ENCODE results near the gene LEAP2. TPM values are rescaled to one million over a fixed set of nuclear protein-coding genes. Genes with fewer than 3 reads are reported as not detected.

The LEAP2 gene
- total RNA-seq, 1 donor from 2014 or later: 0.27 TPM

DNA sequence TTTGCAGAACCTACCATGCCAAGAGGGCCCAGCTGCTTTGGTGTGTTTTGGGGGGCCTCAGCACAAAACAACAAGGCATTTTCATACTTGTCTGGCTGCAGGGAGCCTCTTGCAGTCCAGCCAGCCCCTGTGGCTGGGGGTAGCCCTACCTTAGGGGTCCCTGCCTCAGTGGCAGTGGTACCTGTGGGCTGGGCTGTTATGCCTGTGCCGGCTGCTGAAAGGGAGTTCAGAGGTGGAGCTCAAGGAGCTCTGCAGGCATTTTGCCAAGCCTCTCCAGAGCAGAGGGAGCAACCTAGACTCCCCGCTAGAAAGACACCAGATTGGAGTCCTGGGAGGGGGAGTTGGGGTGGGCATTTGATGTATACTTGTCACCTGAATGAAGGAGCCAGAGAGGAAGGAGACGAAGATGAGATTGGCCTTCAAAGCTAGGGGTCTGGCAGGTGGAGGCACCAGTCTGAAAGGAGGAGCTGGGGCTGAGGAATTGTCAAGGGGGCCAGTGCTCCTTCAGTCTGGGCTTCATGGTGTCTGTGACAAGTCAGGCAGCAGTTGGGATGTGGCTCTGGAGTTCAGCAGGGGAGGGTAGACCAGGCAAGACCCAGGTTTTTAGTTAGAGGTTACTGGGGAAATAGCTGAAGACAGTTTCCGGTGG is 44.5 kb upstream of the LEAP2 start:
- no peak overlapping the region for H3K27ac Mint-ChIP-seq (ENCODE audit: unreplicated experiment)
- Histone ChIP-seq H4K20me1 (ENCODE audit: insufficient read depth, low read length) (peaks cover 14% of the 10 kb centered on the region), H3K4me1 (ENCODE audit: insufficient read depth, low read length) (no peaks in the 10 kb centered on the region), H3K27me3 (ENCODE audit: insufficient read depth, low read length) (no peaks in the 10 kb centered on the region), H3K4me2 (ENCODE audit: low read length) (peak overlapping the region; percentile 82), H3K4me3 (ENCODE audit: insufficient read depth, low read depth, low read length) (no peak overlapping the region), H3K9ac (ENCODE audit: low read length) (no peak overlapping the region), H3K9me3 (ENCODE audit: insufficient read depth, low read depth, low read length) (no peaks in the 10 kb centered on the region), H2AFZ (ENCODE audit: low read depth, low read length) (no peak overlapping the region), H3K79me2 (ENCODE audit: insufficient read depth, low read length) (no peaks in the 10 kb centered on the region), H3K27ac (ENCODE audit: low read depth, low read length) (no peak overlapping the region), H3K36me3 (ENCODE audit: insufficient read depth, low read length) (no peaks in the 10 kb centered on the region)
- no peaks in the 10 kb centered on the region for H3K4me1 Mint-ChIP-seq (ENCODE audit: low read depth, unreplicated experiment)
- no peak for DNase-seq (ENCODE audit: low read depth)
- TF ChIP-seq, protein P1, sequence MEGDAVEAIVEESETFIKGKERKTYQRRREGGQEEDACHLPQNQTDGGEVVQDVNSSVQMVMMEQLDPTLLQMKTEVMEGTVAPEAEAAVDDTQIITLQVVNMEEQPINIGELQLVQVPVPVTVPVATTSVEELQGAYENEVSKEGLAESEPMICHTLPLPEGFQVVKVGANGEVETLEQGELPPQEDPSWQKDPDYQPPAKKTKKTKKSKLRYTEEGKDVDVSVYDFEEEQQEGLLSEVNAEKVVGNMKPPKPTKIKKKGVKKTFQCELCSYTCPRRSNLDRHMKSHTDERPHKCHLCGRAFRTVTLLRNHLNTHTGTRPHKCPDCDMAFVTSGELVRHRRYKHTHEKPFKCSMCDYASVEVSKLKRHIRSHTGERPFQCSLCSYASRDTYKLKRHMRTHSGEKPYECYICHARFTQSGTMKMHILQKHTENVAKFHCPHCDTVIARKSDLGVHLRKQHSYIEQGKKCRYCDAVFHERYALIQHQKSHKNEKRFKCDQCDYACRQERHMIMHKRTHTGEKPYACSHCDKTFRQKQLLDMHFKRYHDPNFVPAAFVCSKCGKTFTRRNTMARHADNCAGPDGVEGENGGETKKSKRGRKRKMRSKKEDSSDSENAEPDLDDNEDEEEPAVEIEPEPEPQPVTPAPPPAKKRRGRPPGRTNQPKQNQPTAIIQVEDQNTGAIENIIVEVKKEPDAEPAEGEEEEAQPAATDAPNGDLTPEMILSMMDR (IDR thresholded peaks at IDR 0.05; ENCODE audit: insufficient read depth, low read depth, low read length): no peak
- no peak for TF ChIP-seq EZH2 (IDR thresholded peaks at IDR 0.05; ENCODE audit: insufficient read depth, low read length)
- FAIRE-seq: no peak
- peak overlapping the region; percentile 86 for H3K4me3 Mint-ChIP-seq (ENCODE audit: unreplicated experiment)
- H3K36me3 Mint-ChIP-seq (ENCODE audit: low read depth, unreplicated experiment): peaks cover 14% of the 10 kb centered on the region
- H3K9me3 Mint-ChIP-seq (ENCODE audit: unreplicated experiment): no peaks in the 10 kb centered on the region
- peaks cover 45% of the 10 kb centered on the region for H3K27me3 Mint-ChIP-seq (ENCODE audit: low read depth, unreplicated experiment)

DNA sequence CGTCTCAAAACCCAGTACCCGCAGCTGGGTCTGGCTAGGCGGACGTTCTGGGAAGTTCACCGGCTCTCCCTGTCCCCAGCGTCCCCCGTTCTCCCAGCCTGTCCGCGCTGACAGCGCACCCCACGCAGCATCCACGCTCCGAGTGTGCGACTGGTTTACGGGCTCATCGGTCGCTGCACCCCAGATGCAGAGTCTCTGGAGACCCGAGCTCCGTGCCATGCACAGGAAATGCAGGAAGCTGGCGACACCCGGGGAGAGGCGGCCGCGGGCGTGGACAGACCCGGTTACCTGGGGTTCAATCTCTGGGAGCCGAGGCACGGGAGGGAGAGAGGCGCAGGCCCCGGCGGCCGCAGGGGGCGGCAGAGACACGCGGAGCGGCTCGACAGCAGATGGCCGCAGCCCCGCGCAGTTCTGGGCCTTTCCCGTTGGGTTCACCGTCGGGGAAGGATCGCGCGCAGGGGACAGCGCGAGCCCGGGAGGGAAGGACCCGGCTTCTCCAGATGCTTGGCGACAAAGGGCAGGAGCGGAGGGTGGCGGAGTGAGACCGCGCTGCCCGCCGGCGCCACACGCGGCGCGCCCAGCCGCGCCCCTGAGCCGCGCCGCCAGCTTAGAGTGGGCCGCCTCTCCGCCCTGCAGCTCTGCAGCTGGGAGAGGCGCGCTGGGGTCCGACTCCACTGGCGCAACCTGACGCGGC is 43.6 kb upstream of the LEAP2 start:
- H3K27ac ChIP-seq (ENCODE audit: low read depth, low read length): no peak overlapping the region
- DNase-seq (ENCODE audit: low read depth): peak; percentile 35
- no peak overlapping the region for H3K27ac Mint-ChIP-seq (ENCODE audit: unreplicated experiment)

More for the DNA sequence above, 43.6 kb upstream of the LEAP2 start:
- Histone ChIP-seq H3K27me3 (ENCODE audit: insufficient read depth, low read length) (no peaks in the 10 kb centered on the region), H3K4me3 (ENCODE audit: insufficient read depth, low read depth, low read length) (peak overlapping the region; percentile 66), H4K20me1 (ENCODE audit: insufficient read depth, low read length) (peaks cover 14% of the 10 kb centered on the region), H3K36me3 (ENCODE audit: insufficient read depth, low read length) (no peaks in the 10 kb centered on the region), H3K9me3 (ENCODE audit: insufficient read depth, low read depth, low read length) (no peaks in the 10 kb centered on the region), H3K9ac (ENCODE audit: low read length) (peak overlapping the region; percentile 79), H2AFZ (ENCODE audit: low read depth, low read length) (peak overlapping the region; percentile 92), H3K79me2 (ENCODE audit: insufficient read depth, low read length) (no peaks in the 10 kb centered on the region), H3K4me1 (ENCODE audit: insufficient read depth, low read length) (no peaks in the 10 kb centered on the region), H3K4me2 (ENCODE audit: low read length) (peak overlapping the region; percentile 82)
- TF ChIP-seq, protein P1 (IDR thresholded peaks at IDR 0.05; ENCODE audit: insufficient read depth, low read depth, low read length): peak; percentile 48
- TF ChIP-seq EZH2 (IDR thresholded peaks at IDR 0.05; ENCODE audit: insufficient read depth, low read length): no peak
- no peak for FAIRE-seq
- H3K4me1 Mint-ChIP-seq (ENCODE audit: low read depth, unreplicated experiment): no peaks in the 10 kb centered on the region
- no peaks in the 10 kb centered on the region for H3K9me3 Mint-ChIP-seq (ENCODE audit: unreplicated experiment)
- peak overlapping the region; percentile 86 for H3K4me3 Mint-ChIP-seq (ENCODE audit: unreplicated experiment)
- H3K36me3 Mint-ChIP-seq (ENCODE audit: low read depth, unreplicated experiment): peaks cover 12% of the 10 kb centered on the region
- H3K27me3 Mint-ChIP-seq (ENCODE audit: low read depth, unreplicated experiment): peaks cover 45% of the 10 kb centered on the region
